ENCODE results near the gene RADIL. TPM values are rescaled to one million over a fixed set of nuclear protein-coding genes. Genes with fewer than 3 reads are reported as not detected.
"Not testable (repeated sequence)": the region's sequence is repeated elsewhere in the genome, so short reads cannot be mapped to it uniquely, and the experiment has no call there.

The RADIL gene
- total RNA-seq, 1 donor from 2014 or later, result 3.3 TPM

DNA sequence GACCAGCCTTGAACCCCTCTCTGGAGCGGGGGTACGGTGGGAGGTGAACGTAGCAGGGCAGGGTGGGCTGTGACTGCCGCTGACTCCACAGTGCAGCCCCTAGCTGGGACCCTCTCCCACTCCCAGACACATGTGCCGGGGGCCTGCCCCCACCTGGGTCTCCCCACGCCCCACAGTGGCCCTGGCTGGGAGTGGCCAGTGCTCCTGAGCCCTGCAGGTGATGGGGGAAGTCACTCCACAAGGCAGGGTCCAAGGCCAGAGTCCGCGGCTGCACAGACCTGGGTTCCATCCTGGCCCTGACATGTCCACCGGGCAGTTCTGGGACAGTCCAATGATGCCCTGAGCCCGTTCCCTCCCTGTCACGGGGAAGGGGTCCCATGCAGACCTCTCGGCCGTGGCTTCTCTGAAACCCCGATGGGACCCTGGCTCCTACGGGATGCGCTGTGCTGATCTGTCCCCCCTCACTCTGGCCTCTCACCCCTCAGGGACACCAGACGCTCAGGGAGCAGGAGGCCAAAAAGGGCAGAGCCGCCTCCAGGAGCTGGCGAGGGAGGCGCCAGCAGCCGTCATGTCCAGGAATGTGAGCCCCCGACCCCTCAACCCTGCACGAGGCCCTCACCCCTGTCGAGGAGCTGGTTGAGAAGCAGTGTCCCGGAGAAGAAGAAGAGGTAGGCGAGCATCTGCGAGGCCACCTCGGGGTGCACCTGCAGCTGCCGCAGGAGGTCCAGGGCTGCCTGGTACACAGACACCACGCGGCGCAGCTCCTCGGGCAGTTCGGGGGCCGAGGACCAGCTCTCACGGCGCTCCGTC, 67.7 kb downstream of the RADIL start:
- FAIRE-seq, result no peak

GRCh38 chr7:4815121-4815520, 68.4 kb downstream of the RADIL start:
- DNase-seq (ENCODE audit: low spot score in 2 of 2) (no peak), FAIRE-seq (no peak)

More for the DNA sequence above, 67.7 kb downstream of the RADIL start:
- no peak for DNase-seq (ENCODE audit: low spot score in 2 of 2)

GRCh38 chr7:4814433-4814832, 69.1 kb downstream of the RADIL start:
- no peak for DNase-seq (ENCODE audit: low spot score in 2 of 2)
- no peak for FAIRE-seq

DNA sequence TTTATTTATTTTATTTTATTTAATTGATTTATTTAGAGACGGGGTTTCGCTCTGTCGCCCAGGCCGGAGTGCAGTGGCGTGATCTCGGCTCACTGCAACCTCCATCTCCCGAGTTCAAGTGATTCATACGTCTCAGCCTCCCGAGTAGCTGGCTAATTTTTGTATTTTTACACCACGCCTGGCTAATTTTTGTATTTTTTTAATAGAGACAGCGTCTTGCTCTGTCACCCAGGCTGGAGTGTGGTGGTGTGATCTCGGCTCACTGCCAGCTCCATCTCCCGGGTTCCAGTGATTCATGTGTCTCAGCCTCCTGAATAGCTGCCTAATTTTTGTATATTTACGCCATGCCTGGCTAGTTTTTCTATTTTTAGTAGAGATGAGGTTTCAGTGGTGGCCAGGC, 73.8 kb downstream of the RADIL start:
- FAIRE-seq, result no peak
- DNase-seq (ENCODE audit: low spot score in 2 of 2), result no peak

DNA sequence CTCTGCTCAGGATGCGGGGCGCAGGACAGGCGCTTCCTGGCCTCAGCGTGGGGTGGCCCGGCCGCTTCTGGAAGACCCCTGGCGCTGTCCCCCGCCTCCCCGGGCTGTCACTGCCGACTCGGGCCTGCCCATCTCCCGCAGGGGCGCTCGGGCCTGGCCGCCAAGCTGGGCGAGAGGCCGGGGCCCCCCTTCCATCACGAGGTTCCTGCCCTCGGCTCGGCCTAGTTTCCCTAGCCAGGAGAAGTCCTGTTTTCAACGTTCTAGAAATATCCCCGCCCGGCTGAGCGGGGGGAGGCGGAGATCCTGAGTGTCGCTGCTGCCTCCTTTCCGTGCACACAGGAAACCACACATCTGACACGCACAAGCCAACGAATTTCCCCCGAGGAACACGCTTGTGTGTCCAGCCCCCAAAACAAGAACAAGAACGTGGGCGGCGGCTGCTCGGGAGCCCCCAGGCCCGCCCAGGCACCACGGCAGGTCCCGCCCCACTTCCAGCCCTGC, 74.4 kb downstream of the RADIL start:
- DNase-seq (ENCODE audit: low spot score in 2 of 2) (no peak), FAIRE-seq (no peak)

- no peak for FAIRE-seq
- DNase-seq (ENCODE audit: low spot score in 2 of 2), result no peak
These were observed 75.0 kb downstream of the RADIL start for GRCh38 chr7:4808565-4808964.

DNA sequence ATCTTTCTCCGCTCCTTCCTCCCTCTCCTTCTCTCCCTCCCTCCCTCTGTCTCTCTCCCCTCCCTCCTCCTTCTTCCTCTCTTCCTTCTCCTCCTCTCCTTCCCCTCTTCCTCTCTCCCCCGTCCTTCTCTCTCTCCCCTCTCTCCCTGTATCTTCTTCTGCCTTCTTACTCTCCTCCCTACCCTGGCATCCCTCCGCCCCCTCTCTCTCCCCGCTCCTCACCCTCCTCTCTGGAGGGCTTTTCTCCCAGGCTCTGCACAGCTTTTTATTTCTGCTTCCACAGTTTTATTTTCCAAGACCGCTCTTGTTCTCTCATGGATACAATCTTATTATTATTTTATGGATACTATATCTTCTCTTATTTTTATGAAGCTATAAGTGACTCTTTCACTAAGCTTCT, 75.5 kb downstream of the RADIL start:
- no peak for FAIRE-seq
- no peak for DNase-seq (ENCODE audit: low spot score in 2 of 2)

- FAIRE-seq (no peak), DNase-seq (ENCODE audit: low spot score in 2 of 2) (no peak)
These were observed 75.9 kb downstream of the RADIL start for GRCh38 chr7:4807598-4808016.

DNA sequence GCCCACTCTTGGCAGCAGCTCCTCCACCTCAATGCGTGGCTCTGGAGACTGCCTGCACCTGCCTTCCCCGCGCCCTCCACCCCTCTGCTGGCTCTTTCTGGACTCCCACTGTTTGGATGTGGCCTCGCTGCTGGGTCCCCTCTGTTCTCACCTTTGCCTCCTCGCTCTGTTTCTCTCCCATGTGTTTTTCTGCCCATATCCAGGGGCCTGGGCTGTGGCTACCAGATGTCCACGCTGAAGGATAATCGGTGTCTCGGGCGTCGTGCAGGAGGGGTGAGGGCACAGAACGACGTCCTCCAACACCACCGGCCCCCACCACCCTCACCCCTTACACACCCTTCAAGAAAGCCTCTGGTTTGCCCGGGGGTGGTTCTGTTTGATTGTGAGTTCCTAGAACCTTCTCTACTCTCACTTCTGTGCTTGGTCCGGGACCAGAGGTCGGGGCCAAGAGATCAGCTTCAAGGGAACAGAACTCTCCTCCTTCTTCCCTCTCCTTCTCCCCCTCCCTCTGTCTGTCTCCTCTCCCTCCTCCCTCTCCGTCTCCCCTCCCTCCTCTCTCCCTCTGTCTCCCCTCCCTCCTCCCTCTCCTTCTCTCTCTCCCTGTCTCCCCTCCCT, 76.4 kb downstream of the RADIL start:
- FAIRE-seq (no peak), DNase-seq (ENCODE audit: low spot score in 2 of 2) (no peak)

- DNase-seq (ENCODE audit: low spot score in 2 of 2) (no peak), FAIRE-seq (no peak)
These were observed 77.6 kb downstream of the RADIL start for GRCh38 chr7:4805984-4806300.

DNA sequence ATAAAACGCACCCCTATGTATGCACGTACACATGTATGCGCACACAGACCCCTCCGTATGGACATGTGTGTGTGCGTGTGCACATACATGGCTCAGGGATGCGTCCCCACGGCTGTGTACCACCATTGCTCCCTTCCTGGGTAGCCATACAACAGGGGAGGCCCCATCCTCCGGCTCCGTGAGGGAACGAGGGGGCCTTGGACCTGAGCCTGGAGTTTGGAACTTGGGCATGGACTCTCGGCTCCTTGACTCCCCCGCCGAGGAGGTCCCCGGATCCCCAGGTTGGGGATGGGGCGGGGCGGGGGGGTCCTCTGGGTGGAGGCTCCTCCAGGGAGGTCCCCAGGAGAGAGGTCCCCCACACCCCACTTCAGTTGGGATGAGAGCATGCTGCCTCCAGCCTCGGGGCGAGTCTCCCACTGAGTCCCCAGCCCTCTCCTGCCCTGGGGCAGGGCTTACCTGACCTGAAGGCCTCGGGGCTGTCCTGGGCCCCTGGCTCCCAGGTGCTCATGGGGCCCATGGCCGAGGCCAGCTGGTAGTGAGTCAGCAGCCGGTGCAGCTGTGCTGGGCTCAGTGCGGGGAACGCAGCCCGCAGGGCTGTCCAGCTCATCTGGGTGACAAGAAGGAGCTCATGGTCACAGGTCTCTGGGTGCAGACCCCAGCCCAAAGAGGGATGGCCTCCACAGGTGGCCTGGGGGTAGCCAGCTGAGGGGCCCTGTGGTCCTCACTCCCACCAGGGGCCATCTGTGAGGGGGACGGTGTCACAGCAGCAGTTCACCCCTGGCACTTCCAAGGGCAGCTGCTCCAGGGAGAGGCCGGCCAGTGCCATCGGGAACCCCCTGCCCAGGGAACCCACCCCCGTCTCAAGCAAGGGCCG, 78.2 kb downstream of the RADIL start:
- DNase-seq (ENCODE audit: low spot score in 2 of 2), result no peak

GRCh38 chr7:4803397-4804241, 79.9 kb downstream of the RADIL start:
- no peak for FAIRE-seq
- no peak for DNase-seq (ENCODE audit: low spot score in 2 of 2)

More for the DNA sequence above, 78.2 kb downstream of the RADIL start:
- no peak for FAIRE-seq

- not testable (repeated sequence) for FAIRE-seq
These were observed 80.9 kb downstream of the RADIL start for GRCh38 chr7:4802577-4802976.

DNA sequence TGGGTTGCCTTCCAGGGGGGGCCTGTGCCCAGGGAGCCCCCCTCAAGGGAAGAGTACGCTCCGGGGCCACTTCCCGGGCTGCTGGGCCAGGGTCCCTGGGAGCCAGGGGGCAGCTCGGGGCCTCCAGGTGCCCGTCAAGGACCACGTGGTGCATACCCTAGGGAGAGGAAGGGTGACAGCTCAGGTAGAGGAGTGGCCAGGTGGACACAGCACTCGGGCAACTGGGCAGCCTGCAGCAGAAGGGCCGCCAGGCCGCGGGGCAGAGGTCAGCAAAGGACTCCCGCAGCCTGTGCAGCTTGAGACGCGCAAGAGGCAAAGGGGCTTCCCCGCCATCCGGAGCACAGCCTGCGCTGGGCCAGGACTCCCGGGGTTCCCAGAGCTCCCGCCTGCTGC, 81.7 kb downstream of the RADIL start:
- DNase-seq (ENCODE audit: low spot score in 2 of 2) (no peak), FAIRE-seq (no peak)

More at GRCh38 chr7:4802577-4802976, 80.9 kb downstream of the RADIL start:
- DNase-seq (ENCODE audit: low spot score in 2 of 2), result not testable (repeated sequence)

- DNase-seq (ENCODE audit: low spot score in 2 of 2), result no peak
- FAIRE-seq, result no peak
These were observed 82.3 kb downstream of the RADIL start for GRCh38 chr7:4800926-4801838.

GRCh38 chr7:4800487-4800886, 83.0 kb downstream of the RADIL start:
- no peak for FAIRE-seq
- no peak for DNase-seq (ENCODE audit: low spot score in 2 of 2)

DNA sequence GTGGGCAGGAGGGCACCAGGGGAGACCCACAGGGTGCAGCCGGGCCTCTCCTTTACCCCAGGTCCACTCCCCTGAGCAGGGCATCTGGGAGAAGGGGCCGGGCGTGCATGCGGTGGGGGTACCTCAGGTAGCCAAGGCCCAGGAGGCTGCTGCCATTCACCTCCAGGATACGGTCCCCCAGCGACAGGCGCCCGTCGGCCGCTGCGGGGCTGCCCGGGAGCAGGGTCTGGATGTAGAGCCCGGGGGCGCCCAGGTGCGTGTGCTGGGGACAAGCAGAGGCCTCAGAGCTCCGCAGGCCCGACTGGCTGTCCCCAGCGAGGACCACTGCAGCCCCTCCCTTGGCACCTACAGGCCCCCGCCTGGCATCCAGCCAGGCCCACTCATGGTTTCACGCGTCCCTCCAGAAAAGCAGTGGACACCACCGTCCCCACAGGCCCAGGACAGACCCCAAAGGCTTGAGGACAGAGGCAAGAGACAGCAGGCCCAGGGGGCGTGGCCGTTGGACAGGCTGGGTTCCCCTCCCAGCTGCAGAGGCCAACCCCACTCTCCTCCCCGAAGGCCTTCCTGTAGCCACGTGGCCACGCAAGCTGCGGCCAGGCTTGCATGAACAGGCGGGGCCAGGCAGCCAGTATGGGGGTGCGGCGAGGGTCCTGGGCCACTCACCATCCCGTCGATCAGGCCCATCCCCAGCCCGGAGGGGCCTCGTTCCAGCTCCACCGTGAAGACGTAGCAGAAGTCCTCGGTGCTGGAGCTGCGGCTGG, 83.8 kb downstream of the RADIL start:
- no peak for DNase-seq (ENCODE audit: low spot score in 2 of 2)
- FAIRE-seq, result no peak

DNA sequence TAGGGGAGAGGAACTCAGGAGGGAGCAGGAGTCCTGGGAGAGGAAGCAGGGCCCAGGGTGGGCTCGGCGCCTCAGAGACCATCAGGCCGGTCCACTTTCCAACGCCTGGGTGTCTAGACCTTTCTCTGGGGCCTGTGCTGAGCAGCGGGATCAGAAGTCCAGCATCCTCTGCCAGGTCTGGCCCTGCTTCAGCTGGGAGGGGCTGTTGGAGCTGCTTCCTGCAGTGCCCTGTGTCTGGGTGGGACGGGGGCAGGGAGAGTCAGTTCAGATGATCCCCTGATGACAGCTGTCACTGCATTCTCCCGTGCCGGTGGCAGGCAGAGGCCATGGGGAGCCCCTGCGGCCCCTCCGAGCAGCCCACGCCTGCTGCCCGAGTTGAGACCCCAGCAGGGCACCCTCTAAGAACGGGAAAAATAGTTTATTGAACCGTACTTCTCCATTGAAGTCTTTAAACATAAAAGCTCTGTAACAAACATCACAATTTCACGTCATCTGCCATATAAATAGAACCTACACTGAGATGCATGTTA, 84.7 kb downstream of the RADIL start:
- DNase-seq (ENCODE audit: low spot score in 2 of 2), result no peak
- FAIRE-seq, result no peak

All from frontal cortex (tissue), 4 donors.